H7 (cell line): ENCODE measurements around the gene TPCN2. TPM values are rescaled to one million over a fixed set of nuclear protein-coding genes. Genes with fewer than 3 reads are reported as not detected.

Source experiments
- DNase-seq: peaks from one replicate; pipeline ENCODE4 v3.0.0; 2012
- H3K27me3 ChIP-seq: 2 replicates; pipeline ENCODE4 v1.6.0; 2011; ENCODE audit warnings: mild to moderate bottlenecking, low read length; ENCODE audit not compliant: control insufficient read depth, insufficient read depth
- H3K36me3 ChIP-seq: replicated peaks from 2 replicates; pipeline ENCODE4 v1.5.1; 2011; ENCODE audit warnings: low read length; ENCODE audit not compliant: control insufficient read depth, insufficient read depth
- H3K4me3 ChIP-seq: 2 replicates; pipeline ENCODE4 v1.5.1; 2011; ENCODE audit warnings: low read depth, mild to moderate bottlenecking, control low read depth, low read length, moderate library complexity; ENCODE audit not compliant: insufficient read depth
- total RNA-seq: library from RNA; depleted of rRNA; stranded (reverse); fragments of >200 nt; shearing (Covaris generic); gene quantifications from 2 replicates; pipeline ENCODE4 v1.2.3, GENCODE V29; 2014

The TPCN2 gene
- total RNA-seq, 1 experiment from 2014 or later: 13.2 TPM

DNA sequence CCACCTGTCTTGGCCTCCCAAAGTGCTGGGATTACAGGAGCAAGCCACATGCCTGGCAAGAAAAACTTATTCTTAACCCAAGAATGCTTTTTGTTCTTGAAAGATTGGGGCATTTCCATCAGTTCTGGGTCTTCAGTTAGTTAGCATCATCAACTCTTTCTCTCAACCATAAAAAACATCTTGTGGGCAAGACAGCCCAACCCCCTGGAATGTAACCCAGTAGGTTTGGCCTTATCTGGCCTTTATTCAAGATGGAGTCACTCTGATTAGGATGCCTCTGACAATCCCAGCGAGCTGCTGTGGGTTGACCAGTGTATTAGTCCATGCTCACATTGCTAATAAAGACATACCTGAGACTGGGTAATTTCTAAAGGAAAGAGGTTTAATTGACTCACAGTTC is 9.2 kb upstream of the TPCN2 start:
- Histone ChIP-seq H3K27me3 (no peaks in the 10 kb centered on the region), H3K4me3 (no peak overlapping the region), H3K36me3 (no peaks in the 10 kb centered on the region)
- DNase-seq: no peak

DNA sequence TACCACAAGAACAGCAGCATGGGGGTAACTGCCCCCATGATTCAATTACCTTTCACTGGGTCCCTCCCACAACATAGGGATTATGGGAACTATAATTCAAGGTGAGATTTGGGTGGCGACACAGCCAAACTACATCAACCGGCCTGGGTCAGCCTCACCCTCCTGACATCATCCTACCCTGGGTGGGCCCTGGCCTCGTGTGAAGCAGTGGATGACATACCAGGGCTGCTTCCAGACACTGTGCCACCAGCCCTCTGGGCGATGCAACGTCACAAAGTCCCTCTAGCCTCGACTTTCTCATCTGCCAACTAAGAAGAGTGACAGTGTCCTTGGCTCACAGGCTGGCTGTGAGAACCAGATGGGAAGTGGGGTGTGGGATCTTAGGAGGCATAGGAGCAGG is 8.7 kb upstream of the TPCN2 start:
- Histone ChIP-seq H3K4me3 (no peak overlapping the region), H3K36me3 (no peaks in the 10 kb centered on the region), H3K27me3 (no peaks in the 10 kb centered on the region)
- DNase-seq: no peak

DNA sequence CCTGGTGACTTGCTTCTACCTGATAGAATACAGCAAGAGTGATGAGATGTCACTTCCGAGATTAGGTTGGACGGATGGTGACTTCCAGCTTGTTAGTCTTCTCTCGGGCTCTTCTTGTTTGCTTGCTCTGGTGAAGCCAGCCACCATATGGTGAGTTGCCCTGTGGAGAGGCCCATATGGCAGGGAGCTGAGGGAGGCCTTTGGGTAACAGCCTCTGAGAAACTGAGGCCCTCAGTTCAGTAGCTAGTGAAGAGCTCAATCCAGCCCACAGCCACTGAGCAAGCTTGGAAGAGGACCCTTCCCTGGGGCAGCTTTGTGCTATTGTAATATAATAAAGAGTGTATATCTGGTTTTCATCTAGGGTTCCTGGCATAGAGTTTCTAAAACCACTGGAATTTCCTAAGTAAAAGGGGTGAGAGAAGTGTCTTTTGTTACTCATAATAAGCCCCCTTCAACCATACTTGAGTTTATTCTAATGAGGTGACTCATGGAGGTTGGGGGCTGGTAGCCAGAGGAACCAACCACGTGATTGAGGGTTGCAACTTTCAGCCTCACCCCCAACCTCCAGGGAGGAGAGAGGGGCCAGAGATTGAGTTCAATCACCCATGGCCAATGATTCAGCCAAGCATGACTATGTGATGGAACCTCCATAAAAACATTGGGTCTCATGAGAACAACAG is 8.0 kb upstream of the TPCN2 start:
- no peak overlapping the region for H3K4me3 ChIP-seq
- no peaks in the 10 kb centered on the region for H3K36me3 ChIP-seq
- no peak for DNase-seq
- no peaks in the 10 kb centered on the region for H3K27me3 ChIP-seq

DNA sequence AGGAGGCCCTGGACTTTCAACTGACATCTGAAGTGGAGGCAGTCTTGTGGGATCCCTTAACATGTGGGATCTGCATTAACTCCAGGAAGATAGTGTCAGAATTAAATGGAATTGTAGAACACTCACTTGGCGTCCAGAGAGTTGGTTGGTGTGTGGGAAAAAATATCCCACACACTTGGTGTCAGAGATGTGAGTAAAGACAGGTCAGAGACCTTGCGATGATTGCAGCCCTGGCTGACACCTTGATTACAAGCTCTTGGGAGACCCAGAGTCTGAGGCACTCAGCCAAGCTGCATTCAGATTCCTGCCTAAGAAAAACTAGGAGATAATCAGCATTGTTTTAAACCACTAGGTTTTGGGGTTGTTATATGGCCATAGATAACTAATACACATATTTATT is 7.2 kb upstream of the TPCN2 start:
- Histone ChIP-seq H3K4me3 (no peak overlapping the region), H3K36me3 (no peaks in the 10 kb centered on the region), H3K27me3 (no peaks in the 10 kb centered on the region)
- no peak for DNase-seq

DNA sequence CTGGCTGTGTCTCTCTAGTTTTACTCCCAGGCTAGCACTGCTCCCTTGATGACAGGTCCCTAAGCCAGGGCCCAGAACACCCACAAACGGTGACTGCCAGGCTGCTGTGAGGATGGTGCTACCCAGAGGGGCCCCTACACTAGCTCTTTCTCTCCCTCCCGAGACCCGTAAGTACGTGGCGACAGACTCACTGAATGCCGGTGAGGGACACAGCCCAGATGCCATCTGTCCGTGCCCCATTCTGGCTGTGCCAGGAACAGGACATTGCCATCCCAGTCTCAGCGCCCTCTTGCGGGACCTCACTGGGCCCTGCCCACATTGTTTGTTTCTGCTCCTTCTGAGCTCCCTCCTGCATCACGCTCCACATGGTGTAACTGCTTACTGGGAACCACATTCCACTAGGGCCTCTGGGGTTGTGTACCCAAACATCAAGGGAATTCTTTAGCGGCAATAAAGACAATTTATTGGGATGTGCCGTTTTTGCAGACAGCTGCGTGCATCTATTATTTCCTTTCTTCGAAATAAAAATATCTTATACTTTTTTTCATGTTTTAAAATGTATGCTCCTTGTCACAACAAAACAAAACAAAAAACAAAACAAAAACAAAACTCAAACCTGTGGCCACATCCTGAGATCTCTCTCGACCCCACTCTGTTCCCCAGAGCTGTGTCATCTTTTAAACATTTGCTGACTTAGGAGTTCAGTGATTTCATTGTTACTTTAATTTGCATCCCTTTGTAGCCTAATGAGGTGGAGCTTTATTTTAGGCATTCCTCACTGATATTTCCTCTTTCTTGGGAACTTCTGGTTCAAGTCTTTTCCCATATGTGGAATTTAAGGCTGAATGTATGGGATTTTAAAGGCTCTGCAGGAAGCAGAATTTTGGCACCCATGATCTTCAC is 4.4 kb upstream of the TPCN2 start:
- Histone ChIP-seq H3K27me3 (no peaks in the 10 kb centered on the region), H3K36me3 (no peaks in the 10 kb centered on the region), H3K4me3 (no peak overlapping the region)
- DNase-seq: peak; percentile 83

DNA sequence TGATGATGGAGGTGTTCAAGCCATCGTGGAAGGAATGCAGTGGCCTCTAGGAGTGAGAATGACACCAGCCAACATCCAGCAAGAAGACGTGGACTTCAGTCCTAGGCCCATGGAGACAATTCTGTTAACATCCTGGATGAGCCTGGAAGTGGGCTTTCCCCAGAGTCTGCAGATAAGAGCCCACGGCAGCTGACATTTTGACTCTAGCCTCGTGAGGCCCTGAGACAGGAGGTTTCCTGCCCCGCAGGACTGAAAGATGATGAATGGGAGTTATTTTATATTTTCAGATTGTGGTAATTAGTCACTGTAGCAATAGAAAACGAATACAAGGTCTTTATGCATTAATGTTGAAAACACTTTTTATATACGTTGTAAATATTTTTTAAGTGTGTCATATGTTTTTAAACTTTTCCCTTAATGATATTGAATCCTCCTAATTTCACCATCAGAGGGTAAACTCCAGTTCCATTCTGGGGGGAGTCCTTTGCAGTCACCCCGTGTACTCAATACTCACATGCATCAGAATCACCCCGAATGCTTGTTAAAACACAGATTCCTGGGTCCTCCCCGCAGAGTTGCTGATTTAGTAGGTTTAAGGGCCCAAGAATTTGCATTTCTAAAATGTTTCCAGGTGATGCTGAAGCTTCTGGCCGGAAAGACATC is 570 bp upstream of the TPCN2 start:
- H3K4me3 ChIP-seq: no peak overlapping the region
- no peaks in the 10 kb centered on the region for H3K27me3 ChIP-seq
- peak; percentile 34 for DNase-seq
- H3K36me3 ChIP-seq: no peaks in the 10 kb centered on the region; the same call in none of the 2 replicates

DNA sequence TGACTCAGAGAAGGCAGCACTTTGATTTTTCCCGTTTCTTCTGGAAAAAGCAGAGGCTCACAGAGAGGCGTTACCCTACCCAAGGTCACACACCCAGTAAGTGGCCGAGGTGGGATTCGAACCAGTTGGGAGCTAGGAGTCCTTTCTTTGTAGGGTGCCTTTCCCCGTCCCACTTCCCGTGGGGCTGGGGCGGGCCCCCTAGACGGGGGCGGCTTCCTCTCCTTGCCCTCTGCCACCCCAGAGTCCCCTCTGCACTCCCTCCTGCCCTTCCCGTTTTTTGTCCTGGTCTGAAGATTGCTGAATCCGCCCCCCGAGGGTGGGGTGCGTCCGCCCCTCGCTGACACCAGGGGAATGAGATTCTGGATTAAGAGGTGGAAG is 747 bp downstream of the TPCN2 start:
- no peak for DNase-seq
- H3K36me3 ChIP-seq: no peaks in the 10 kb centered on the region; the same call in none of the 2 replicates

DNA sequence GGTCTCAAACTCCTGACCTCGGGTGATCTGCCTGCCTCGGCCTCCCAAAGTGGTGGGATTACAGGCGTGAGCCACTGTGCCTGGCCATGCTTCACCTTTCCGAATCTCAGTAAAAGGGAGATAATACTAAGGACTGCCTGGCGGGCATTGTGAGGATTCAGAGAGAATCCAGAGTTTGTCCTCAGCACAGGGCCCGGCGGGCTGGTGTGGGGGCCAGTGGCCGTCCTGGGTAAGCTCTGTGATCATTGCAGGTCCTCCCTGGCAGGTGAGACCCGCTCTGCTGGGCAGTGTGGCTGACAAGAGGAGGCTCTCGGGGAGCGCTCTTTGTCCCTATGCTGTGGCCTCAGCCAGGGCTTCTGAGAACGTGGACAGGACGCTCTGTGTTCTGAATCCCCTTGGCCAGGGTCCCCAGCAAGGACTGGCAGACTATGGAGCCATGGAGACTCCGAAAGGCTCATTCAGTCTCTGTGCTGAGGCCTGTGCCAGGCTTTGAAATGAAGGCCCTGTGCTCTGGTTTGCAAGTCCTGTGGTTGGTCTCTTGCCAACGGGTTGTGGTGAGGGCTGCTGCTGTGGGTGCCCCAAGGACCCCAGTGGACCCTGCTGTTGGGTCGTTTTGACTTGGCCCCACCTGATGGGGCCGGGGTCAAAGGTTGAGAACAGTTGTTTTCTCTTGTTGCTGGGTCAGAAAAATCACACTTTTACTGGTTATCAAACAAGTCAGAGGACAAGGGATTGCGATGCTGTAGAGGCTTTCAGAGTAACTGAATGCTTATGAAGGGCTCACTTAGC is 2.1 kb downstream of the TPCN2 start:
- Histone ChIP-seq H3K27me3 (no peaks in the 10 kb centered on the region), H3K4me3 (no peak overlapping the region), H3K36me3 (peaks cover 1% of the 10 kb centered on the region)
- peak; percentile 45 for DNase-seq

More for the DNA sequence above, 747 bp downstream of the TPCN2 start:
- Histone ChIP-seq H3K27me3 (no peaks in the 10 kb centered on the region), H3K4me3 (peak overlapping the region; percentile 92)

DNA sequence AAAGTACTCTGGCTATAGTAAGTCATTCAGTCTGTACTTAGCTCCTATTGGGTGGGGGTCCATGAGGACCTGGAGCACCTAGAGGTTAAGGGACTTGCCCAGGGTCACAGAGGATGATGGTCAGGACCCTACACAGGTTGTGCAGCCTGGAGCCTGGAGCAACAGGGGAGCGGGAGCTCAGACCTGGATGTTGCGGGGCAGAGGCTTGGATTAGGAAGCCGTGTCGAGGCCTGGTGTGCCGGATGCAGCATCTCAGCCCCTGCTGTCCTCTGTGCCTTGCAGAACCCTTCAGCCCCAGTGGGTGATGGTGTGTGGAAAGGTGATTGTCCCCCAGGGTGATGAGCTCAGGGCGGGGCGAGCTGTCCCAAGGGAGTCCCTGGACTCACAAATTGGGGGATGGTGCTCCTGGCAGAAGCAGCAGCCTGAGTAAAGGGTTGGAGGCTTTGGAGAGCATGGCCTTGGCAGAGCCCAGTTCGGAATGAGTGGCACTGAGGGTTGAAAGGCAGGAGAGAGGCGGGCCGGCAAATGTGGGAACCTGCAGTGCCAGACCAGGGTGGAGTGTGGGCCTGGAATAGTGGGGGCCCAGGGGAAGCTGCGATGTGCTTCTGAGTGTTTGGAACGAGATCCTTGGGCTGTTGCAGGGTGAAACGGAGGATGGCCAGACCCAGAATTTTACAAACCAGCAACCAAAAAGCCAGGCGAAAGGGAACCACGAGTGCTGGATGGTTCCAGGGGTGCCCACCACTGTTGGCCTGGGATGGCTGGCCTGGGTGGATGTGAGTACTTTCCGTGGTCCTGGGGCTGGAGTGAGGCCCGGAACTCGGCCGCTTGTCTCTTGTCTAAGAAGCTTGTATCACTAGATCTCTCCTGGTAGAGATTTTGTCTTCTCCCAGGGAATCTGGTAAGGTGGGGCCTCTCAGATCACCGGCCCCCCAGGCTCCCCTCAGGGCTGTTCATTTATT is 2.9 kb downstream of the TPCN2 start:
- Histone ChIP-seq H3K36me3 (peaks cover 1% of the 10 kb centered on the region), H3K4me3 (no peak overlapping the region), H3K27me3 (no peaks in the 10 kb centered on the region)
- peak; percentile 49 for DNase-seq

DNA sequence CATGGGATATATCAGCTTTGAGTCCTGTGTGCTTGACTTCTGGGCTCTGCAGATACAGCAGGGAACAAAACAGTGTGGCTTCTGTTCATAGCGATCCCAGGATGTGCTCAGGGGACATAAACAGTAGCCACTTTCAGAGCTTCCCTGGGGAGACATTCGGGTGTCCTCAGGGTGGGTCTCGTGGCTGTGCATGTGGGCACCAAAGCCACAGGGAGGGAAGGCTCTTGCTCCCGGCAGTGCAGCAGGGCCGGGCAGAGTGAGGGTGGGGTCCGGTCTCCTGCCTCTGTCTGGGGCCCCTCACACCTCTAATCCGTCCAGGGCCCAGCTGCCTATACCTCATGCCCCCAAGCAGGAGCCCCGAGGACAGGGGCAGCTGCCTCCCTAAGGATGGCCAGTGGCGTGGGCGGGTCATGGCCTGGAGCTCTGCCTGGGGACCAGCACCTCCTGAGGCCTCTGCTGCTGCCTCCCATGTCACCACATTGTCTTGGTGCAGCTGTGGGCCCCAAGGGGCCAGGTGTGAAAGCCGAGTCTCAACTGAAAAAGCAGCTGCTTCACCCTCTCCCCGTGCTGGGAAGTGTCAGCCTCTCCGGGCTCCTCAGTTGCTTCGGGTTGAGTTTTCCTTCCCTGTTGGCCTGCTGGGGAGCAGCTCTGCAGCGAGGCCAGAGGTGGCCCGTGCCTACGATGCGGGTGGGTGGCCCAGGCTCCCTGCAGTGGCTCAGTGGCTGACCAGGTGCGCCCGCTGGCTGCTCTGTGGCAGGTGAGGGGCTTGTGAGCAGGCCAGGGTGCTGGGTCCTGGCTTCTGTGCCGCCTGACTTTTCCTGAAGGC is 3.8 kb downstream of the TPCN2 start:
- DNase-seq: peak; percentile 65
- Histone ChIP-seq H3K36me3 (peaks cover 1% of the 10 kb centered on the region), H3K27me3 (no peaks in the 10 kb centered on the region), H3K4me3 (no peak overlapping the region)

DNA sequence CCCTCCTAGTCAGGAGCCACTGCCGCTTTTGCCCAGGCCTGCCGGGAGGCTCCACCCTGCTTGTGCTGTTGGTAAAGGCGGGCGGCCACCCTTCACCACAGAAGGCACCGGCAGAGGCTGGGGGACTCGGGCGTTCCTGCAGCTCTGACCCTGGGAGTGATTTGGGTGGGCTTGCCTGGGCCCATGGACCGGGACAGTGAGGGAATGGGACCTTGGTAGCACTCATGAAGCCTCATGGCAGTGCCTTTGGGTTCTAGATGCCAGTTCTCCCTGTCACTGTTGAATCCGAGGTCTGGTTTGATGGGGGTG is 4.4 kb downstream of the TPCN2 start:
- peaks cover 1% of the 10 kb centered on the region for H3K36me3 ChIP-seq
- no peaks in the 10 kb centered on the region for H3K27me3 ChIP-seq
- H3K4me3 ChIP-seq: no peak overlapping the region
- DNase-seq: peak; percentile 45

DNA sequence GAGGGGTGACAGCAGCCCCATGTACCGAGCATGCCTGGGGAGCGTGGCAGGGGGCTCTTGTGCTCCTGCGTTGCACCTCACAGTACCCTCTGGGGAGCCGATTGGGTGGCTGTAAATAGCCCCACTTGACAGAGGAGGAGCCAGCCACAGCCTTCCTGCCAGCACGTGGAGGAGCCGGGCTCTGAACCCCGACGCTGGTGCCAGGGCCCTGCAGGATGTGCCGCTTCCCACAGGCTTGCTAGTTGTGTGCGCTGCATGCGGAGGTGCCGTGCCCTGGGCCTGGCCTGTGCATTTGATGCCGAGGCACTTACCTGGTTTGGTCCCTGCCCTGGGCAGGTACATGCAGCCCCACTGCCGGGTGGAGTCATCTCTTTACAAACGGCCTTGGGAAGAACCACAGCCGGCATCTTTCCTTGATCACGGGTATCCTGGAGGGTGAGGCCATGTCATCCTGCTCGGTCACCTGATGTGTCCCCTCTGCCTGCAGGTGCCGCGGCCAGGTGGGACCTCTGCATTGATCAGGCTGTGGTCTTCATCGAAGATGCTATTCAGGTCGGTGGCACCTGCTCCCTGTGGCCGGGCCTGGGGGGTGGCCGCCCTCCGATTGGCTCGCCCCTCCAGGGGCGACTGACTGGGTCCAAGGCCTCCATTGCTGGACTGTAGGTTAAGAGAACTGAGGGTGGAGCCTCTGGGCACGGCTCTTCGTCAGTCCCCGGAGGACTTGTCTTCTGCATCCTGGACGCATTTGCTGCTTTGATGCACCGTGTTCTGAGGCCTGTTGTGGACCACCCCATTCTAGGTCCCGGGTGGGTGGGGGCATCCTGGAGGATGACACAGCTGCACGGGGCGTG is 5.0 kb downstream of the TPCN2 start:
- H3K27me3 ChIP-seq: no peaks in the 10 kb centered on the region
- peaks cover 1% of the 10 kb centered on the region for H3K36me3 ChIP-seq
- no peak overlapping the region for H3K4me3 ChIP-seq
- peak; percentile 49 for DNase-seq
